ENCODE data around the gene SOX14.

The SOX14 gene

DNA sequence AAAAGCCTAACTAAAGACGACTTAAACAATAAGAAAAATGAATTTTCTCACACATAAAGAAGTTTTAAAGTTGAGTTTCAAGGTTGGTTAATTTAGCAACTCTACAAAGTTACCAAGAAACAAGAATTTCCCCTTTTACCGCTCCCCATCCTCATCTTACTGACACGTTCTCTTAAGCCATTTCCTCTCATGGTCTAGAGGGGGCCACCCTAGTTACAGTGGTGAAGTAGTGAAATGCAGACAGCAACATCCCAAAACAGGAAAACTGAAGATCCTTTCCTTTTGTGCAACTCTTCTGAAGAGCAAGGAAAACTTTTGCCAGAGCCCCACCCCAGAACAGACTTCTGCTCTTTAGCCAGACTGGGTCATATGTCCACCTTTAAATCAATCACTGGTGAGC is 17.3 kb upstream of the SOX14 start:
- peaks cover 0 to 3% of the 10 kb centered on the region in 2 donors for H3K27me3 ChIP-seq
- no peaks in the 10 kb centered on the region for H3K4me1 ChIP-seq
- H3K4me3 ChIP-seq = no peak overlapping the region
- H3K27ac ChIP-seq = no peak overlapping the region
- intact Hi-C loops (cut with DNase I; ENCODE audit: low total_unique reads) = no loop called here
- H3K9me3 ChIP-seq = no peaks in the 10 kb centered on the region
- no peaks in the 10 kb centered on the region for H3K36me3 ChIP-seq
- DNase-seq = no peak
- no peak for TF ChIP-seq CTCF (IDR thresholded peaks at IDR 0.05)

- Histone ChIP-seq H3K27me3 (peaks cover 0 to 50% of the 10 kb centered on the region in 2 donors), H3K4me3 (no peak overlapping the region), H3K36me3 (no peaks in the 10 kb centered on the region), H3K27ac (no peak overlapping the region), H3K9me3 (peaks cover 0 to 6% (median 5%) of the 10 kb centered on the region in 3 donors), H3K4me1 (peaks cover 0 to 40% (median 8%) of the 10 kb centered on the region in 4 donors)
- intact Hi-C loops (cut with DNase I; ENCODE audit: low total_unique reads) = no loop called here
- no peak for TF ChIP-seq CTCF (IDR thresholded peaks at IDR 0.05)
- no peak for DNase-seq
Measured at GRCh38 chr3:137759505-137759904, 4.6 kb upstream of the SOX14 start.

GRCh38 chr3:137760341-137761098 is 3.6 kb upstream of the SOX14 start:
- H3K9me3 ChIP-seq = no peaks in the 10 kb centered on the region
- H3K27ac ChIP-seq = no peak overlapping the region
- H3K4me1 ChIP-seq = peaks cover 0 to 46% (median 11%) of the 10 kb centered on the region in 4 donors
- no peak for TF ChIP-seq CTCF (IDR thresholded peaks at IDR 0.05)
- H3K4me3 ChIP-seq = no peak overlapping the region
- DNase-seq = no peak
- H3K36me3 ChIP-seq = no peaks in the 10 kb centered on the region
- H3K27me3 ChIP-seq = peaks cover 0 to 60% of the 10 kb centered on the region in 2 donors
- intact Hi-C loops (cut with DNase I; ENCODE audit: low total_unique reads) = no loop called here

DNA sequence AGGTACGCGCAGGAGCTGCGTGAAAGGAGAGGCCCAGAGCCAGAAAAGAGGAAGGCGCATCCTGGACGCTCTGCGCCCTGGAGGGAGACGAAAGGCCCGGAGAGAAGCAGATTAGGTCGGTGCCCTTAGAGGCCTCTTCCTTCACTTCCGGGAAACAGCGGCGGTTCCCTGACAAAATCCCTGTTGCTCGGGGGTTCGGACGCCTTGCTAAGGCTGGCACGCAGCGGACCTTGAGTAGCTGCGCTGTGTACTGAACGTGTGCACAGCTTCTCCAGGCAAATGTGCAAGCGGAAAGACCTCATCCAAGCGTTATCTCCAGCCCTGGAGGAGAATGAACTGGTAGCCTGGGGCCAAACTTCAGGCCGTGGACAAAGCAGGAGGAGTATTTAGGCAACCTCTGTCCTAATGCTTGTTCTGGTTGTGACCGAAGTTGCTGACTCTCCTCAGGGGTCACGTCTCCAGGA is 3.0 kb upstream of the SOX14 start:
- no peak overlapping the region for H3K27ac ChIP-seq
- intact Hi-C loops (cut with DNase I; ENCODE audit: low total_unique reads) = no loop called here
- no peaks in the 10 kb centered on the region for H3K36me3 ChIP-seq
- TF ChIP-seq CTCF (IDR thresholded peaks at IDR 0.05) = no peak
- no peak overlapping the region for H3K4me3 ChIP-seq
- no peak for DNase-seq
- no peaks in the 10 kb centered on the region for H3K9me3 ChIP-seq
- peaks cover 0 to 46% (median 11%) of the 10 kb centered on the region in 4 donors for H3K4me1 ChIP-seq
- peaks cover 0 to 66% of the 10 kb centered on the region in 2 donors for H3K27me3 ChIP-seq

- Histone ChIP-seq H3K4me3 (no peak overlapping the region), H3K4me1 (peaks cover 0 to 46% (median 11%) of the 10 kb centered on the region in 4 donors), H3K36me3 (no peaks in the 10 kb centered on the region), H3K27ac (no peak overlapping the region), H3K9me3 (no peaks in the 10 kb centered on the region), H3K27me3 (peaks cover 0 to 73% of the 10 kb centered on the region in 2 donors)
- intact Hi-C loops (cut with DNase I; ENCODE audit: low total_unique reads) = no loop called here
- no peak for TF ChIP-seq CTCF (IDR thresholded peaks at IDR 0.05)
- peak in 1 of 2 donors; percentile 62 for DNase-seq
Measured at GRCh38 chr3:137761563-137762503, 2.3 kb upstream of the SOX14 start.

All from tibial artery (tissue), 4 donors.